ENCODE results near the gene PHF3. TPM values are rescaled to one million over a fixed set of nuclear protein-coding genes. Genes with fewer than 3 reads are reported as not detected.

PHF3 gene
- polyA plus RNA-seq, 1 donor: 54.8 TPM

GRCh38 chr6:63705707-63706106 is 70.1 kb downstream of the PHF3 start:
- 67% methylated on average over 1 of the region's 2 CpGs for whole genome bisulfite sequencing (ENCODE audit: insufficient coverage, low lambda C conversion rate)
- no peak overlapping the region for H3K4me3 ChIP-seq (ENCODE audit: low read length)
- H3K4me1 ChIP-seq (ENCODE audit: control insufficient read depth, insufficient read depth, low read length): peaks cover 4% of the 10 kb centered on the region
- no peaks in the 10 kb centered on the region for H3K27me3 ChIP-seq (ENCODE audit: control insufficient read depth, insufficient read depth, low read length)
- H3K36me3 ChIP-seq (ENCODE audit: control insufficient read depth, insufficient read depth, low read length): peaks cover 51% of the 10 kb centered on the region
- DNase-seq: no peak
- H3K27ac ChIP-seq (ENCODE audit: low read length): no peak overlapping the region
- H3K9me3 ChIP-seq (ENCODE audit: control insufficient read depth, low read depth, low read length): no peaks in the 10 kb centered on the region

- Histone ChIP-seq H3K27ac (ENCODE audit: low read length) (no peak overlapping the region), H3K9me3 (ENCODE audit: control insufficient read depth, low read depth, low read length) (no peaks in the 10 kb centered on the region), H3K4me1 (ENCODE audit: control insufficient read depth, insufficient read depth, low read length) (peaks cover 4% of the 10 kb centered on the region), H3K36me3 (ENCODE audit: control insufficient read depth, insufficient read depth, low read length) (peaks cover 58% of the 10 kb centered on the region), H3K4me3 (ENCODE audit: low read length) (no peak overlapping the region), H3K27me3 (ENCODE audit: control insufficient read depth, insufficient read depth, low read length) (no peaks in the 10 kb centered on the region)
- 80% methylated on average over 1 of the region's 2 CpGs for WGBS (ENCODE audit: insufficient coverage, low lambda C conversion rate)
- no peak for DNase-seq
These were observed 71.0 kb downstream of the PHF3 start for GRCh38 chr6:63706630-63707029.

GRCh38 chr6:63708631-63709030 is 73.0 kb downstream of the PHF3 start:
- Histone ChIP-seq H3K4me1 (ENCODE audit: control insufficient read depth, insufficient read depth, low read length) (peaks cover 4% of the 10 kb centered on the region), H3K27me3 (ENCODE audit: control insufficient read depth, insufficient read depth, low read length) (no peaks in the 10 kb centered on the region), H3K27ac (ENCODE audit: low read length) (no peak overlapping the region), H3K4me3 (ENCODE audit: low read length) (no peak overlapping the region), H3K9me3 (ENCODE audit: control insufficient read depth, low read depth, low read length) (no peaks in the 10 kb centered on the region), H3K36me3 (ENCODE audit: control insufficient read depth, insufficient read depth, low read length) (peaks cover 62% of the 10 kb centered on the region)
- peak in 1 of 2 donors; percentile 15 for DNase-seq
- 100% methylated on average over 1 of the region's 1 CpG for WGBS (ENCODE audit: insufficient coverage, low lambda C conversion rate)

GRCh38 chr6:63709148-63709547 is 73.5 kb downstream of the PHF3 start:
- H3K27ac ChIP-seq (ENCODE audit: low read length): no peak overlapping the region
- peaks cover 58% of the 10 kb centered on the region for H3K36me3 ChIP-seq (ENCODE audit: control insufficient read depth, insufficient read depth, low read length)
- peaks cover 4% of the 10 kb centered on the region for H3K4me1 ChIP-seq (ENCODE audit: control insufficient read depth, insufficient read depth, low read length)
- H3K4me3 ChIP-seq (ENCODE audit: low read length): no peak overlapping the region
- DNase-seq: peak; percentile 14 to 41
- H3K9me3 ChIP-seq (ENCODE audit: control insufficient read depth, low read depth, low read length): no peaks in the 10 kb centered on the region
- H3K27me3 ChIP-seq (ENCODE audit: control insufficient read depth, insufficient read depth, low read length): no peaks in the 10 kb centered on the region

GRCh38 chr6:63713332-63713731 is 77.7 kb downstream of the PHF3 start:
- H3K4me1 ChIP-seq (ENCODE audit: control insufficient read depth, insufficient read depth, low read length): peaks cover 4% of the 10 kb centered on the region
- no peak overlapping the region for H3K4me3 ChIP-seq (ENCODE audit: low read length)
- WGBS (ENCODE audit: insufficient coverage, low lambda C conversion rate): 77% methylated on average over 6 of the region's 6 CpGs
- no peaks in the 10 kb centered on the region for H3K27me3 ChIP-seq (ENCODE audit: control insufficient read depth, insufficient read depth, low read length)
- H3K27ac ChIP-seq (ENCODE audit: low read length): no peak overlapping the region
- peaks cover 40% of the 10 kb centered on the region for H3K36me3 ChIP-seq (ENCODE audit: control insufficient read depth, insufficient read depth, low read length)
- H3K9me3 ChIP-seq (ENCODE audit: control insufficient read depth, low read depth, low read length): no peaks in the 10 kb centered on the region
- no peak for DNase-seq

DNA sequence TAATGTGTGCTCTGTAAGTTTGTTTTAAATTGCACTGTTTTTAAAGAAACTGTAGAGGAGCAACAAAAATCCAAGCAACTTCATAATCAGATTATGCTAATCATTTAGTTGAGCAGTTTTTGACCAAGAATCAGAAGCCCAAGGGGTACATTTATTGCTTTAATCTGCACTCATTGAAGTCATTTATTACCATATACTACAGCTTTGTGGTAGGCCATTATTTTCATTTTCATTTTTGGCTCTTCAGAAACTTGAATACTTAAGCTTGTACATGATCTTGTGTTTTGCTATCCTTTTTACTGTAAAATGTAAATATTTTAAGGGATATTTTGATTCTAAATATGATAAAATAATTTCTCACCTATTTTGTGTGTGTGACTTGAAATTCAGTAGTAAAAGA is 78.5 kb downstream of the PHF3 start:
- peaks cover 4% of the 10 kb centered on the region for H3K4me1 ChIP-seq (ENCODE audit: control insufficient read depth, insufficient read depth, low read length)
- H3K9me3 ChIP-seq (ENCODE audit: control insufficient read depth, low read depth, low read length): no peaks in the 10 kb centered on the region
- no peak overlapping the region for H3K4me3 ChIP-seq (ENCODE audit: low read length)
- no peaks in the 10 kb centered on the region for H3K27me3 ChIP-seq (ENCODE audit: control insufficient read depth, insufficient read depth, low read length)
- peaks cover 36% of the 10 kb centered on the region for H3K36me3 ChIP-seq (ENCODE audit: control insufficient read depth, insufficient read depth, low read length)
- DNase-seq: no peak
- H3K27ac ChIP-seq (ENCODE audit: low read length): no peak overlapping the region

DNA sequence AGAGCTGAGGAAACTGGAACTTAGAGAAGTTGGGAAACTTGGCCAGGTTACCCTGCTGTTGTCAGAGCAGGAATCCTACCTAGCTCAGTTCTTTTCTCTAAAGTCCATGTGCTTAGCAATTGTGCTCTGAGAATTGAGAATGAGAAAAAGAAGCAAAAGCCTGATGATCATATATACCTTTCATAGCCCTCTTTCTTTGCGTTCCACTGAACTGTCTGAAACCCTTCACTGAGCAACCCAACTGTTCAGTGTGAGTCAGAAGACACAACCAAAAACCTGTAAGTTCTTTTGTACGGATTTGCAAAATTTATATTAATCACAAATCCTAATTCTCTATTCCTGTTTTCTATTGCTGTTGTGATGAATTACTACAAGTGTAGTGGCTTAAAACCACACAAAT is 80.6 kb downstream of the PHF3 start:
- Histone ChIP-seq H3K9me3 (ENCODE audit: control insufficient read depth, low read depth, low read length) (no peaks in the 10 kb centered on the region), H3K36me3 (ENCODE audit: control insufficient read depth, insufficient read depth, low read length) (peaks cover 21% of the 10 kb centered on the region), H3K27ac (ENCODE audit: low read length) (no peak overlapping the region), H3K4me3 (ENCODE audit: low read length) (no peak overlapping the region), H3K4me1 (ENCODE audit: control insufficient read depth, insufficient read depth, low read length) (no peaks in the 10 kb centered on the region), H3K27me3 (ENCODE audit: control insufficient read depth, insufficient read depth, low read length) (no peaks in the 10 kb centered on the region)
- DNase-seq: no peak
- WGBS (ENCODE audit: insufficient coverage, low lambda C conversion rate): 100% methylated on average over 1 of the region's 2 CpGs

DNA sequence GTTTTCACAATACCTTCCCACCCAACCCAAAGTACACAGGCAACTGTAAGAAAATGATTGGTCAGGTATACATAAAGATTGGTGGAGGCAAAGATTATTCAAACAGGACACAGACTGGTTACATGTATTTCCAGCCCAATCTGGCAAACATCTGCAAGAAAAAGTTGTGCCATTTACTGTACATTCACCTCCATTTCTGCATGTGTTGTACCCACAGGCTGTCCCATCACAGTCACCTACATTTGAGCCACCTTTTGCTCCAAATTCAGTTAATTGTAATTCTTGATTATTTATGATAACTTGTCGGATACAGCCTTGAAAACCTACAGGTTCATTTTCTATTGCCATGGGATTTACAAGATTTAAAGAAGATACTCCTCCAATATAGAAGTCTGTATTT is 85.6 kb downstream of the PHF3 start:
- no peak overlapping the region for H3K4me3 ChIP-seq (ENCODE audit: low read length)

DNA sequence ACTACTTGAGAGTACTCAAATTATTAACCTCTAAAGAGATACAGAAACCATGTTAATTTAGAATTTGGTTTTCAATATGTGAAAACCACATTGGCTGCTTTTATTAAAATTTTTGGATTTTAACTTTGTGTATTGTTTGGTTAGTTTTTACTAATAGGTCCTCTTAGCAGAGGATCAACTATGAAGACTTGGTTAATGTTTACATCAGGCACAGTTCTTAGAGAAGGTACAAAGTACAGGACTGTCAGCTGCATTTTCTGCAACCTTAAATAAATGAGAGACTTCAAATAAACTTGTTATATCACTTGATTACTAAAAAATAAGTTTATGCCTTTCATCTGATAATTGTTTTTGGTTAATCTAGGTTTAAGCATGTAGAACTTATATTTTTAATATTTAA is 89.1 kb downstream of the PHF3 start:
- peaks cover 8% of the 10 kb centered on the region for H3K4me1 ChIP-seq (ENCODE audit: control insufficient read depth, insufficient read depth, low read length)
- DNase-seq: peak; percentile 23 to 62
- no peaks in the 10 kb centered on the region for H3K9me3 ChIP-seq (ENCODE audit: control insufficient read depth, low read depth, low read length)
- no peaks in the 10 kb centered on the region for H3K27me3 ChIP-seq (ENCODE audit: control insufficient read depth, insufficient read depth, low read length)
- peak overlapping the region; percentile 72 for H3K27ac ChIP-seq (ENCODE audit: low read length)
- H3K4me3 ChIP-seq (ENCODE audit: low read length): no peak overlapping the region
- H3K36me3 ChIP-seq (ENCODE audit: control insufficient read depth, insufficient read depth, low read length): no peaks in the 10 kb centered on the region

More for the DNA sequence above, 85.6 kb downstream of the PHF3 start:
- 100% methylated on average over 1 of the region's 1 CpG for WGBS (ENCODE audit: insufficient coverage, low lambda C conversion rate)
- Histone ChIP-seq H3K9me3 (ENCODE audit: control insufficient read depth, low read depth, low read length) (no peaks in the 10 kb centered on the region), H3K27ac (ENCODE audit: low read length) (no peak overlapping the region), H3K27me3 (ENCODE audit: control insufficient read depth, insufficient read depth, low read length) (no peaks in the 10 kb centered on the region), H3K4me1 (ENCODE audit: control insufficient read depth, insufficient read depth, low read length) (peaks cover 8% of the 10 kb centered on the region), H3K36me3 (ENCODE audit: control insufficient read depth, insufficient read depth, low read length) (no peaks in the 10 kb centered on the region)
- no peak for DNase-seq

- H3K4me3 ChIP-seq (ENCODE audit: low read length): no peak overlapping the region
- no peak for DNase-seq
- H3K27me3 ChIP-seq (ENCODE audit: control insufficient read depth, insufficient read depth, low read length): no peaks in the 10 kb centered on the region
- no peaks in the 10 kb centered on the region for H3K36me3 ChIP-seq (ENCODE audit: control insufficient read depth, insufficient read depth, low read length)
- H3K27ac ChIP-seq (ENCODE audit: low read length): no peak overlapping the region
- H3K9me3 ChIP-seq (ENCODE audit: control insufficient read depth, low read depth, low read length): no peaks in the 10 kb centered on the region
- peaks cover 1% of the 10 kb centered on the region for H3K4me1 ChIP-seq (ENCODE audit: control insufficient read depth, insufficient read depth, low read length)
These were observed 94.7 kb downstream of the PHF3 start for GRCh38 chr6:63730311-63730710.

DNA sequence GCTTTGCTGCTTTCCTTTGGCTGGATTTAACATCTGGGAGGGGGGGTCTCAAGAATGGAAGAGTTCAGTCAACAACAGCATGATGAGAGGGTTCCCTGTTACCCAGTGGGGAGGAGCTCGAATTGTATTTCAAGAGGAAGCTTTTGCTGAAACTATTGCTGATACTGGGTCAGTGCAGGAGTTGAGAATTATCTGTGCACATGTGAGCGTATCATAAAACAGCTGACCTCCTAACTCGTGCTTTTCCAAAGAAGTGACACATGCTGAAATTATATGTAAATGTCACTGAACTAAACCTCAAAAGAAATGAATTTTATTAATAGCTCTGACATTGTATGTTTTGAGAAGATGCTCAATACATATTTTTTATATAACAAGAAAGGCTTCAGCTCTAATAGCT is 96.3 kb downstream of the PHF3 start:
- peak; percentile 42 to 74 for DNase-seq
- no peaks in the 10 kb centered on the region for H3K36me3 ChIP-seq (ENCODE audit: control insufficient read depth, insufficient read depth, low read length)
- no peak overlapping the region for H3K4me3 ChIP-seq (ENCODE audit: low read length)
- no peaks in the 10 kb centered on the region for H3K4me1 ChIP-seq (ENCODE audit: control insufficient read depth, insufficient read depth, low read length)
- H3K9me3 ChIP-seq (ENCODE audit: control insufficient read depth, low read depth, low read length): no peaks in the 10 kb centered on the region
- WGBS (ENCODE audit: insufficient coverage, low lambda C conversion rate): 56% methylated on average over 3 of the region's 3 CpGs
- H3K27me3 ChIP-seq (ENCODE audit: control insufficient read depth, insufficient read depth, low read length): no peaks in the 10 kb centered on the region
- peak overlapping the region; percentile 79 for H3K27ac ChIP-seq (ENCODE audit: low read length)
